ENCODE measurements around the gene TMEM236. TPM values are rescaled to one million over a fixed set of nuclear protein-coding genes. Genes with fewer than 3 reads are reported as not detected.
A peak's percentile ranks its signal among the peaks of the same experiment; 100 is the strongest.

Gene TMEM236
- total RNA-seq, 2 experiments from 2014 or later = not detected

- ChIA-PET POLR2A (interaction anchor here (0.6 kb wide), 1 partner anchor 69 kb away, joined by 9 read pairs; no protein-coding TSS in a partner anchor), CTCF (ENCODE audit: unreplicated experiment) (no interaction called here)
- intact Hi-C loops (cut with micrococcal nuclease; ENCODE audit: unreplicated experiment) = no loop called here
- no peaks in the 10 kb centered on the region for H3K36me3 ChIP-seq (ENCODE audit: insufficient read depth, low read length)
- H3K79me2 ChIP-seq (ENCODE audit: insufficient read depth, low read depth, low read length) = no peaks in the 10 kb centered on the region
- H3K4me1 ChIP-seq (ENCODE audit: insufficient read depth, low read length, poor library complexity, severe bottlenecking) = no peaks in the 10 kb centered on the region
- TF ChIP-seq, protein P1, sequence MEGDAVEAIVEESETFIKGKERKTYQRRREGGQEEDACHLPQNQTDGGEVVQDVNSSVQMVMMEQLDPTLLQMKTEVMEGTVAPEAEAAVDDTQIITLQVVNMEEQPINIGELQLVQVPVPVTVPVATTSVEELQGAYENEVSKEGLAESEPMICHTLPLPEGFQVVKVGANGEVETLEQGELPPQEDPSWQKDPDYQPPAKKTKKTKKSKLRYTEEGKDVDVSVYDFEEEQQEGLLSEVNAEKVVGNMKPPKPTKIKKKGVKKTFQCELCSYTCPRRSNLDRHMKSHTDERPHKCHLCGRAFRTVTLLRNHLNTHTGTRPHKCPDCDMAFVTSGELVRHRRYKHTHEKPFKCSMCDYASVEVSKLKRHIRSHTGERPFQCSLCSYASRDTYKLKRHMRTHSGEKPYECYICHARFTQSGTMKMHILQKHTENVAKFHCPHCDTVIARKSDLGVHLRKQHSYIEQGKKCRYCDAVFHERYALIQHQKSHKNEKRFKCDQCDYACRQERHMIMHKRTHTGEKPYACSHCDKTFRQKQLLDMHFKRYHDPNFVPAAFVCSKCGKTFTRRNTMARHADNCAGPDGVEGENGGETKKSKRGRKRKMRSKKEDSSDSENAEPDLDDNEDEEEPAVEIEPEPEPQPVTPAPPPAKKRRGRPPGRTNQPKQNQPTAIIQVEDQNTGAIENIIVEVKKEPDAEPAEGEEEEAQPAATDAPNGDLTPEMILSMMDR (conservative IDR thresholded peaks at IDR 0.05; ENCODE audit: low read length) = no peak
- TF ChIP-seq EZH2phosphoT487 (IDR thresholded peaks at IDR 0.05; ENCODE audit: borderline replicate concordance, low read depth, low read length) = no peak
- BruUV-seq (replicated peaks) = no TSS peak
- no peak for DNase-seq (ENCODE audit: low spot score)
- no peaks in the 10 kb centered on the region for H4K20me1 ChIP-seq (ENCODE audit: insufficient read depth, low read length)
- H3K4me3 ChIP-seq (ENCODE audit: low read depth, low read length, poor library complexity, severe bottlenecking) = no peak overlapping the region
- H3K4me2 ChIP-seq (ENCODE audit: low read length) = no peak overlapping the region
- no peaks in the 10 kb centered on the region for H3K9me2 ChIP-seq (ENCODE audit: insufficient read depth, low read length)
- no peak overlapping the region for H3K27ac ChIP-seq (ENCODE audit: low read depth, low read length, poor library complexity, severe bottlenecking)
- H2AFZ ChIP-seq (ENCODE audit: low read length) = no peak overlapping the region
- no peaks in the 10 kb centered on the region for H3K9me3 ChIP-seq (ENCODE audit: low read length)
Observed at GRCh38 chr10:17735166-17735941, 16.6 kb upstream of the TMEM236 start.

- TF ChIP-seq, protein P1 (conservative IDR thresholded peaks at IDR 0.05; ENCODE audit: low read length) = peak; percentile 45; the same call in 1 of the 2 replicates
- TF ChIP-seq EZH2phosphoT487 (IDR thresholded peaks at IDR 0.05; ENCODE audit: borderline replicate concordance, low read depth, low read length) = no peak
- Histone ChIP-seq H3K36me3 (ENCODE audit: insufficient read depth, low read length) (no peaks in the 10 kb centered on the region), H3K9me2 (ENCODE audit: insufficient read depth, low read length) (no peaks in the 10 kb centered on the region), H3K79me2 (ENCODE audit: insufficient read depth, low read depth, low read length) (no peaks in the 10 kb centered on the region), H3K9me3 (ENCODE audit: low read length) (no peaks in the 10 kb centered on the region), H3K4me2 (ENCODE audit: low read length) (no peak overlapping the region), H3K4me3 (ENCODE audit: low read depth, low read length, poor library complexity, severe bottlenecking) (no peak overlapping the region), H4K20me1 (ENCODE audit: insufficient read depth, low read length) (no peaks in the 10 kb centered on the region), H3K4me1 (ENCODE audit: insufficient read depth, low read length, poor library complexity, severe bottlenecking) (no peaks in the 10 kb centered on the region), H3K27ac (ENCODE audit: low read depth, low read length, poor library complexity, severe bottlenecking) (no peak overlapping the region), H2AFZ (ENCODE audit: low read length) (no peak overlapping the region)
- BruUV-seq (replicated peaks) = no TSS peak
- DNase-seq (ENCODE audit: low spot score) = peak; percentile 17
- ChIA-PET CTCF (ENCODE audit: unreplicated experiment) (interaction anchor here (0.6 kb wide), 1 partner anchor 448 kb away, joined by 3 read pairs; no protein-coding TSS in a partner anchor), POLR2A (no interaction called here)
- intact Hi-C loops (cut with micrococcal nuclease; ENCODE audit: unreplicated experiment) = no loop called here
Observed at GRCh38 chr10:17736223-17736622, 15.8 kb upstream of the TMEM236 start.

All from OCI-LY7 (cell line).